Right lobe of liver (tissue), 4 donors: ENCODE data around the gene C1QTNF9B.

Experiments
- CTCF ChIP-seq, 4 donors: fragments of 200-600 bp in 3 of 4; fragments of 450-650 bp in 1 of 4; IDR thresholded peaks; one replicate each; pipeline versions ENCODE4 v1.5.1 to v1.8.0; 2016 to 2022; ENCODE audit warnings: antibody characterized with exemption in 4 of 4, mild to moderate bottlenecking in 2 of 4
- POLR2A ChIP-seq: fragments of 450-650 bp; IDR thresholded peaks from one replicate; pipeline ENCODE4 v1.6.1; 2017; ENCODE audit warnings: antibody characterized with exemption, mild to moderate bottlenecking
- donor health status: DM: no; HTN: no; CAD: no.
- donor health status: DM: no; HTN: no; CAD: no.
- donor health status: DM: no; HTN: yes; CAD: no.

GRCh38 chr13:23865906-23866305 is 31.4 kb downstream of the C1QTNF9B start:
- TF ChIP-seq CTCF (IDR thresholded peaks at IDR 0.05), result no peak
- TF ChIP-seq POLR2A, result no peak
